Measurements from ENCODE around the gene RUNX1. TPM values are rescaled to one million over a fixed set of nuclear protein-coding genes. Genes with fewer than 3 reads are reported as not detected.
A peak's percentile ranks its signal among the peaks of the same experiment; 100 is the strongest.

The RUNX1 gene
- total and polyA plus RNA-seq, 2 of the 13 experiments (the other 11 are each of a cell fraction or from before 2014, with no cell fraction given) = 5.4 to 6.4 TPM

DNA sequence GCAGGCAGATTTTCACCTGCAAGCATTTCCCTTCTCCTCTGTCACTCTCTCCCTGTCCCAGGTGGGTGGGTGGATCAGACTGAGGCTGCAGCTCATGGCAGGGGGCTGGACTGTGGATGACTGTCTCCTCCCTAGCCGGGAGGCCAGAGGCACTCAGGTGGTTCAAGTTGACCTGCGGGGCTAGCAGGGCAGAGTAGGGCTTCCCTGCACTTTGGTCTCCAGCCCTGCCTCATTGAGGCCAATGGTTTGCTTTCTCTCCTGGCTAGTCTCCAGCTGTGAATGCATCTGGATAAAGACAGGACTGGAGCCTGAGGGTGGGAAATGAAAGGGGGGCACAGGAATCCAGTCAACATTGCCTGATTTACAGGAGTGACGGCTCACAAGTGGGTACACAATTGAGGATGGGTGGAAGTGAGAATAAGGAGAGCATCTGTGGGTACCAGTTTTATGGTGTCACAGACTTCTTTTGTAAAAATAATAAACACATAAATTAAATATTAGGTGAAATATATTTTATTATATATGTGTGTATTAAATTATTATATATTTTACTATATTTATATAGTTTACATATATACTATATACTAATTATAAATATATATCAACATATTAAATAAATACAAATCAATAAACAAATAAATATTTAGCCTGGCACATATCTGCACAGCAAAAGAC, 25.6 kb downstream of the RUNX1 start (continued):
- TF ChIP-seq IKZF5 (CRISPR knock-in tag; IDR thresholded peaks at IDR 0.05) (0 out of 2 replicates have a peak, but pooled peaks have one; percentile 33), EHMT2 (IDR thresholded peaks at IDR 0.05; ENCODE audit: borderline replicate concordance, low read depth, low read length) (peak; percentile 61; the same call in 1 of the 2 replicates), SP140L (CRISPR knock-in tag; IDR thresholded peaks at IDR 0.05; ENCODE audit: borderline replicate concordance) (no peak), MED8 (CRISPR knock-in tag; IDR thresholded peaks at IDR 0.05; ENCODE audit: insufficient replicate concordance) (no peak), ZFX (CRISPR knock-in tag; IDR thresholded peaks at IDR 0.05; ENCODE audit: low read depth) (peak; percentile 37; the same call in 1 of the 2 replicates), ZNF431 (CRISPR knock-in tag; IDR thresholded peaks at IDR 0.05; ENCODE audit: borderline replicate concordance, low read depth) (peak; percentile 59; the same call in 1 of the 2 replicates), FOXP4 (CRISPR knock-in tag; IDR thresholded peaks at IDR 0.05) (peak; percentile 81), NONO (IDR thresholded peaks at IDR 0.05) (no peak), NONO (CRISPR knock-in tag; conservative IDR thresholded peaks at IDR 0.05) (peak; percentile 42), ZNF432 (CRISPR knock-in tag; IDR thresholded peaks at IDR 0.05; ENCODE audit: borderline replicate concordance) (no peak), CSRNP1 (CRISPR knock-in tag; IDR thresholded peaks at IDR 0.05) (no peak), MEF2D (CRISPR knock-in tag; IDR thresholded peaks at IDR 0.05) (no peak), SPEN (CRISPR knock-in tag; IDR thresholded peaks at IDR 0.05; ENCODE audit: low read depth) (peak; percentile 47; the same call in 1 of the 2 replicates), PAXIP1 (CRISPR knock-in tag; conservative IDR thresholded peaks at IDR 0.05) (peak; percentile 86), ATF2 (CRISPR knock-in tag; IDR thresholded peaks at IDR 0.05) (peak; percentile 36; the same call in 1 of the 2 replicates)
- TF ChIP-seq, protein P1, sequence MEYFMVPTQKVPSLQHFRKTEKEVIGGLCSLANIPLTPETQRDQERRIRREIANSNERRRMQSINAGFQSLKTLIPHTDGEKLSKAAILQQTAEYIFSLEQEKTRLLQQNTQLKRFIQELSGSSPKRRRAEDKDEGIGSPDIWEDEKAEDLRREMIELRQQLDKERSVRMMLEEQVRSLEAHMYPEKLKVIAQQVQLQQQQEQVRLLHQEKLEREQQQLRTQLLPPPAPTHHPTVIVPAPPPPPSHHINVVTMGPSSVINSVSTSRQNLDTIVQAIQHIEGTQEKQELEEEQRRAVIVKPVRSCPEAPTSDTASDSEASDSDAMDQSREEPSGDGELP (IDR thresholded peaks at IDR 0.05; ENCODE audit: borderline replicate concordance, low read depth) = peak; percentile 87

All from HepG2 (cell line).